Liver (tissue), 3 donors: ENCODE results near the gene LMCD1.

Experiments
- CTCF ChIP-seq: fragments of 150-350 bp; IDR thresholded peaks from 2 replicates; pipeline ENCODE4 v1.5.1; 2017; ENCODE audit warnings: improper control_type of control experiment, low read depth, low read length; ENCODE audit not compliant: missing input control
- REST ChIP-seq: IDR thresholded peaks from 2 replicates; pipeline ENCODE4 v1.6.1; 2016; ENCODE audit warnings: antibody characterized with exemption, mild to moderate bottlenecking
- SP1 ChIP-seq: IDR thresholded peaks from 2 replicates; pipeline ENCODE4 v1.6.1; 2018; ENCODE audit warnings: antibody characterized with exemption, mild to moderate bottlenecking
- TAF1 ChIP-seq: conservative IDR thresholded peaks from 2 replicates; pipeline ENCODE4 v1.6.1; 2016; ENCODE audit warnings: antibody characterized with exemption, mild to moderate bottlenecking
- YY1 ChIP-seq: IDR thresholded peaks from 2 replicates; pipeline ENCODE4 v1.6.1; 2016; ENCODE audit warnings: antibody characterized with exemption, mild to moderate bottlenecking
- donor health status: healthy.
- donor health status: healthy.

- TF ChIP-seq TAF1, result no peak
- no peak for TF ChIP-seq REST
- TF ChIP-seq CTCF, result no peak
- TF ChIP-seq YY1, result no peak
- TF ChIP-seq SP1, result no peak
These were observed 27.6 kb upstream of the LMCD1 start for GRCh38 chr3:8473990-8474389.
